ENCODE data around the gene MDM4. TPM values are rescaled to one million over a fixed set of nuclear protein-coding genes. Genes with fewer than 3 reads are reported as not detected.

MDM4 gene
- total RNA-seq, 1 donor from 2014 or later, result 39.1 TPM

DNA sequence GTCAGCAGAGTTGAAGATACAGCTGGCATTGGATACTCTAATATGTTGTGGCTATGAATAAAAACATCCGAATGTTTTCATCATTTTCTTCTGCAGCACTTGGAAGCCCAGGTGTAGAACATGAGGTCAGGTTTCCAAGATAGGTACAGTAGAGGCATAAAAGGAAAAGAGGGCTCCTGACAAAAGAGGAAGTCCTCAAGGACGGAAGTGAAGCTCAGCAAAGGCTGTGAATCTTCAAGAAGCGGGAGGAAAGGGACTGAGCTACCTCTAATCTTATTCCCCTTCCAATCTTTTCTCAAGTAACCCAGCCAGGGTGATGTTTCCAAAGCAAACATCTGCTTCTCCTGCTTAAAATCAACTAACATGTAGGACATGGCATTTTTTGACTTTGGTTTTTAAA is 17.2 kb upstream of the MDM4 start:
- Mint-ChIP-seq H3K4me1 (ENCODE audit: low read depth) (peaks cover 12% of the 10 kb centered on the region), H3K36me3 (ENCODE audit: low read depth) (no peaks in the 10 kb centered on the region), H3K4me3 (ENCODE audit: unreplicated experiment) (no peak overlapping the region), H3K27me3 (ENCODE audit: low read depth) (no peaks in the 10 kb centered on the region), H3K9me3 (ENCODE audit: low read depth) (no peaks in the 10 kb centered on the region), H3K27ac (ENCODE audit: unreplicated experiment) (no peak overlapping the region)
- no peak for TF ChIP-seq CTCF (IDR thresholded peaks at IDR 0.05)
- no peak for DNase-seq (ENCODE audit: low spot score)

GRCh38 chr1:204499511-204500468 is 16.4 kb upstream of the MDM4 start:
- peaks cover 12% of the 10 kb centered on the region for H3K4me1 Mint-ChIP-seq (ENCODE audit: low read depth)
- no peaks in the 10 kb centered on the region for H3K36me3 Mint-ChIP-seq (ENCODE audit: low read depth)
- no peak overlapping the region for H3K4me3 Mint-ChIP-seq (ENCODE audit: unreplicated experiment)
- no peak for DNase-seq (ENCODE audit: low spot score)
- H3K9me3 Mint-ChIP-seq (ENCODE audit: low read depth), result no peaks in the 10 kb centered on the region
- H3K27ac Mint-ChIP-seq (ENCODE audit: unreplicated experiment), result no peak overlapping the region
- no peak for TF ChIP-seq CTCF (IDR thresholded peaks at IDR 0.05)
- no peaks in the 10 kb centered on the region for H3K27me3 Mint-ChIP-seq (ENCODE audit: low read depth)

DNA sequence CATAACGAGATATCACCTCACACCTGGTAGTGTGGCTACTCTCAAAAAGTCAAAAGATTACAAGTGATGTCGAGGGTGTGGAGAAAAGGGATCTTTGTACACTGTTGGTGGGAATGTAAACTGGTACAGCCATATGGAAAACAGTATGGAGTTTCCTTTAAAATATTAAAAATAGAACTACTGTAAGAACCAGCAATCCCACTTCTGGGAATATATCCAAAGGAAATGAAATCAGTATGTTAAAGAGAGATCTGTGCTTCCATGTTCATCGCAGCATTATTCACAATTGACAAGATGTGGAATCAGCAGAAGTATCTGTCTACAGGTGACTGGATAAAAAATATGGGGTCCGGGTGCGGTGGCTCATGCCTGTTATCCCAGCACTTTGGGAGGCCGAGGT is 14.0 kb upstream of the MDM4 start:
- TF ChIP-seq CTCF (IDR thresholded peaks at IDR 0.05), result no peak
- no peaks in the 10 kb centered on the region for H3K27me3 Mint-ChIP-seq (ENCODE audit: low read depth)
- H3K27ac Mint-ChIP-seq (ENCODE audit: unreplicated experiment), result no peak overlapping the region
- H3K4me3 Mint-ChIP-seq (ENCODE audit: unreplicated experiment), result no peak overlapping the region
- H3K36me3 Mint-ChIP-seq (ENCODE audit: low read depth), result no peaks in the 10 kb centered on the region
- peaks cover 15% of the 10 kb centered on the region for H3K4me1 Mint-ChIP-seq (ENCODE audit: low read depth)
- no peaks in the 10 kb centered on the region for H3K9me3 Mint-ChIP-seq (ENCODE audit: low read depth)
- no peak for DNase-seq (ENCODE audit: low spot score)

- no peak for DNase-seq (ENCODE audit: low spot score)
- Mint-ChIP-seq H3K27me3 (ENCODE audit: low read depth) (no peaks in the 10 kb centered on the region), H3K36me3 (ENCODE audit: low read depth) (no peaks in the 10 kb centered on the region), H3K4me1 (ENCODE audit: low read depth) (peaks cover 21% of the 10 kb centered on the region), H3K4me3 (ENCODE audit: unreplicated experiment) (no peak overlapping the region), H3K9me3 (ENCODE audit: low read depth) (no peaks in the 10 kb centered on the region), H3K27ac (ENCODE audit: unreplicated experiment) (no peak overlapping the region)
- TF ChIP-seq CTCF (IDR thresholded peaks at IDR 0.05), result peak; percentile 93
These were observed 12.9 kb upstream of the MDM4 start for GRCh38 chr1:204503122-204503912.

DNA sequence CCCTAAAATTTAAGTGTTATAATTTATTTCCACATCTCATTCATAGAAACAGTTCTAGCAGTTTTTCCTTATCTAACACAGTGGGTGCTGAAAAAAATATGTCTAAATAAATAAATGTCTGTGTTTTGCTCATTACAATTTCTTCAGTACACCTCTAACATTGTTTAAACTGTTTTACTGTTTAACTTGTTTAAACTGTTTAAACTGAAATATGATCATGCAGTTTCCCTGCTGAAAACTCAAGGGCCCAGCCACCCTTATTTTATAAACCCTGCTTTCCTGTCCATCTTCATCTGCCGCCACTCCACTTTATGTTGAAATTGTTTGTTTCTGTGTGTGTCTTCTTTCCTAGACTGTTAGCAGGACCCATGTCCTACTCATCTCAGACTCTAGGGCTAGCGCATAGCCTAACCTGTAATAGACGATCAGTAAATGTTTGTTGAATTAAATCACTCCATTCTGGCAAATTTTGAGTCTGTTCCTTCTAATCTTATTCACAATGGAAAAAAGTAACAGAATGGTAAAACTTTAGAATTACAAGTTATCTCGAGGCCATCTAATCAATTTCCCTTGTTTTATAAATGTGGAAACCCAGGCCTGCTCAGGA is 12.2 kb upstream of the MDM4 start:
- peaks cover 21% of the 10 kb centered on the region for H3K4me1 Mint-ChIP-seq (ENCODE audit: low read depth)
- DNase-seq (ENCODE audit: low spot score), result no peak
- H3K27ac Mint-ChIP-seq (ENCODE audit: unreplicated experiment), result no peak overlapping the region
- no peaks in the 10 kb centered on the region for H3K27me3 Mint-ChIP-seq (ENCODE audit: low read depth)
- no peak for TF ChIP-seq CTCF (IDR thresholded peaks at IDR 0.05)
- no peaks in the 10 kb centered on the region for H3K36me3 Mint-ChIP-seq (ENCODE audit: low read depth)
- no peaks in the 10 kb centered on the region for H3K9me3 Mint-ChIP-seq (ENCODE audit: low read depth)
- no peak overlapping the region for H3K4me3 Mint-ChIP-seq (ENCODE audit: unreplicated experiment)
